ENCODE data around the gene KCNMB4. TPM values are rescaled to one million over a fixed set of nuclear protein-coding genes. Genes with fewer than 3 reads are reported as not detected.

KCNMB4 gene
- total RNA-seq, 2 experiments from 2014 or later = 0.82 to 1.0 TPM

- H3K27ac Mint-ChIP-seq = no peak overlapping the region
These were observed 78.8 kb downstream of the KCNMB4 start for GRCh38 chr12:70444903-70445302.

GRCh38 chr12:70448371-70448770 lies 82.3 kb downstream of the KCNMB4 start:
- Mint-ChIP-seq H3K4me3 (no peak overlapping the region), H3K27me3 (no peaks in the 10 kb centered on the region), H3K27ac (no peak overlapping the region), H3K4me1 (no peaks in the 10 kb centered on the region), H3K36me3 (no peaks in the 10 kb centered on the region), H3K9me3 (peaks cover 18% of the 10 kb centered on the region)
- no peak for DNase-seq

More at GRCh38 chr12:70444903-70445302, 78.8 kb downstream of the KCNMB4 start:
- Mint-ChIP-seq H3K27me3 (no peaks in the 10 kb centered on the region), H3K4me1 (no peaks in the 10 kb centered on the region), H3K36me3 (no peaks in the 10 kb centered on the region), H3K9me3 (peaks cover 8% of the 10 kb centered on the region), H3K4me3 (no peak overlapping the region)
- no peak for DNase-seq

- Mint-ChIP-seq H3K27ac (no peak overlapping the region), H3K36me3 (no peaks in the 10 kb centered on the region), H3K27me3 (no peaks in the 10 kb centered on the region), H3K9me3 (peaks cover 18% of the 10 kb centered on the region), H3K4me1 (no peaks in the 10 kb centered on the region), H3K4me3 (no peak overlapping the region)
- no peak for DNase-seq
These were observed 83.1 kb downstream of the KCNMB4 start for GRCh38 chr12:70449074-70449752.

- H3K27ac Mint-ChIP-seq = no peak overlapping the region
- H3K4me1 Mint-ChIP-seq = no peaks in the 10 kb centered on the region
- H3K27me3 Mint-ChIP-seq = no peaks in the 10 kb centered on the region
- DNase-seq = no peak
- no peaks in the 10 kb centered on the region for H3K36me3 Mint-ChIP-seq
- peaks cover 21% of the 10 kb centered on the region for H3K9me3 Mint-ChIP-seq
- no peak overlapping the region for H3K4me3 Mint-ChIP-seq
These were observed 83.8 kb downstream of the KCNMB4 start for GRCh38 chr12:70449753-70450341.

- Mint-ChIP-seq H3K9me3 (peaks cover 21% of the 10 kb centered on the region), H3K4me1 (no peaks in the 10 kb centered on the region), H3K4me3 (no peak overlapping the region), H3K27ac (no peak overlapping the region), H3K27me3 (peaks cover 10% of the 10 kb centered on the region), H3K36me3 (no peaks in the 10 kb centered on the region)
- no peak for DNase-seq
These were observed 85.4 kb downstream of the KCNMB4 start for GRCh38 chr12:70451528-70451927.

GRCh38 chr12:70456953-70457352 lies 90.9 kb downstream of the KCNMB4 start:
- Mint-ChIP-seq H3K36me3 (no peaks in the 10 kb centered on the region), H3K27ac (no peak overlapping the region), H3K4me1 (no peaks in the 10 kb centered on the region), H3K4me3 (no peak overlapping the region), H3K9me3 (peaks cover 10% of the 10 kb centered on the region), H3K27me3 (peaks cover 10% of the 10 kb centered on the region)
- no peak for DNase-seq

- Mint-ChIP-seq H3K36me3 (no peaks in the 10 kb centered on the region), H3K27ac (no peak overlapping the region), H3K27me3 (peaks cover 10% of the 10 kb centered on the region), H3K4me3 (no peak overlapping the region), H3K9me3 (peaks cover 13% of the 10 kb centered on the region), H3K4me1 (no peaks in the 10 kb centered on the region)
- DNase-seq = no peak
These were observed 93.7 kb downstream of the KCNMB4 start for GRCh38 chr12:70459786-70460185.

GRCh38 chr12:70463997-70464396 lies 97.9 kb downstream of the KCNMB4 start:
- Mint-ChIP-seq H3K4me1 (no peaks in the 10 kb centered on the region), H3K27ac (no peak overlapping the region), H3K9me3 (peaks cover 13% of the 10 kb centered on the region), H3K36me3 (no peaks in the 10 kb centered on the region), H3K4me3 (no peak overlapping the region), H3K27me3 (no peaks in the 10 kb centered on the region)
- no peak for DNase-seq

- Mint-ChIP-seq H3K27me3 (no peaks in the 10 kb centered on the region), H3K27ac (no peak overlapping the region), H3K4me3 (no peak overlapping the region), H3K36me3 (no peaks in the 10 kb centered on the region), H3K4me1 (no peaks in the 10 kb centered on the region), H3K9me3 (peaks cover 6% of the 10 kb centered on the region)
- DNase-seq = no peak
These were observed 100.7 kb downstream of the KCNMB4 start for GRCh38 chr12:70466753-70467152.

- no peak for DNase-seq
- no peaks in the 10 kb centered on the region for H3K4me1 Mint-ChIP-seq
- H3K9me3 Mint-ChIP-seq = peaks cover 6% of the 10 kb centered on the region
- H3K36me3 Mint-ChIP-seq = no peaks in the 10 kb centered on the region
- no peak overlapping the region for H3K4me3 Mint-ChIP-seq
- no peaks in the 10 kb centered on the region for H3K27me3 Mint-ChIP-seq
- no peak overlapping the region for H3K27ac Mint-ChIP-seq
These were observed 101.4 kb downstream of the KCNMB4 start for GRCh38 chr12:70467476-70467875.

- Mint-ChIP-seq H3K27me3 (no peaks in the 10 kb centered on the region), H3K9me3 (peaks cover 6% of the 10 kb centered on the region), H3K4me3 (no peak overlapping the region), H3K27ac (peak overlapping the region; percentile 46), H3K4me1 (no peaks in the 10 kb centered on the region), H3K36me3 (no peaks in the 10 kb centered on the region)
- no peak for DNase-seq
These were observed 102.0 kb downstream of the KCNMB4 start for GRCh38 chr12:70467918-70468733.

GRCh38 chr12:70468741-70469140 lies 102.7 kb downstream of the KCNMB4 start:
- DNase-seq = no peak
- Mint-ChIP-seq H3K27ac (no peak overlapping the region), H3K9me3 (peaks cover 6% of the 10 kb centered on the region), H3K36me3 (no peaks in the 10 kb centered on the region), H3K4me3 (no peak overlapping the region), H3K27me3 (no peaks in the 10 kb centered on the region), H3K4me1 (no peaks in the 10 kb centered on the region)

GRCh38 chr12:70469221-70469820 lies 103.2 kb downstream of the KCNMB4 start:
- H3K27ac Mint-ChIP-seq = no peak overlapping the region
- no peaks in the 10 kb centered on the region for H3K27me3 Mint-ChIP-seq
- H3K4me1 Mint-ChIP-seq = no peaks in the 10 kb centered on the region
- H3K36me3 Mint-ChIP-seq = no peaks in the 10 kb centered on the region
- no peak for DNase-seq
- H3K4me3 Mint-ChIP-seq = no peak overlapping the region
- H3K9me3 Mint-ChIP-seq = peaks cover 2% of the 10 kb centered on the region

GRCh38 chr12:70482764-70483163 lies 116.7 kb downstream of the KCNMB4 start:
- Mint-ChIP-seq H3K9me3 (no peaks in the 10 kb centered on the region), H3K4me3 (no peak overlapping the region), H3K27ac (no peak overlapping the region), H3K4me1 (no peaks in the 10 kb centered on the region), H3K27me3 (no peaks in the 10 kb centered on the region), H3K36me3 (no peaks in the 10 kb centered on the region)
- no peak for DNase-seq
